Umbilical cord (tissue), 2 donors: ENCODE measurements around the gene SPATA31E1. TPM values are rescaled to one million over a fixed set of nuclear protein-coding genes. Genes with fewer than 3 reads are reported as not detected.

Experiments
- DNase-seq: peaks from one replicate; pipeline ENCODE4 v3.0.0-alpha.2; 2015; ENCODE audit warnings: low spot score
- total RNA-seq: library from RNA; depleted of rRNA; stranded (reverse); fragments of >200 nt; gene quantifications from one replicate; pipeline ENCODE4 v1.2.3, GENCODE V29; 2014; ENCODE audit warnings: low replicate concordance; ENCODE audit not compliant: insufficient read depth

SPATA31E1 gene
- total RNA-seq, 1 donor from 2014 or later: 2.9 TPM

- no peak for DNase-seq
These were observed 20.0 kb upstream of the SPATA31E1 start for GRCh38 chr9:87862536-87863268.

GRCh38 chr9:87863882-87864465 is 18.7 kb upstream of the SPATA31E1 start:
- no peak for DNase-seq

GRCh38 chr9:87864915-87865314 is 17.8 kb upstream of the SPATA31E1 start:
- DNase-seq: no peak

- no peak for DNase-seq
These were observed 17.1 kb upstream of the SPATA31E1 start for GRCh38 chr9:87865626-87866025.

GRCh38 chr9:87867391-87867790 is 15.3 kb upstream of the SPATA31E1 start:
- no peak for DNase-seq

GRCh38 chr9:87868175-87868574 is 14.5 kb upstream of the SPATA31E1 start:
- DNase-seq: no peak

GRCh38 chr9:87868635-87869034 is 14.0 kb upstream of the SPATA31E1 start:
- DNase-seq: no peak

- DNase-seq: no peak
These were observed 13.6 kb upstream of the SPATA31E1 start for GRCh38 chr9:87869082-87869481.

GRCh38 chr9:87871425-87872078 is 11.1 kb upstream of the SPATA31E1 start:
- DNase-seq: no peak

GRCh38 chr9:87872079-87872624 is 10.5 kb upstream of the SPATA31E1 start:
- DNase-seq: peak; percentile 88

- peak; percentile 73 for DNase-seq
These were observed 8.9 kb upstream of the SPATA31E1 start for GRCh38 chr9:87873607-87874303.

GRCh38 chr9:87874304-87874623 is 8.4 kb upstream of the SPATA31E1 start:
- peak; percentile 73 for DNase-seq

- DNase-seq: no peak
These were observed 7.6 kb upstream of the SPATA31E1 start for GRCh38 chr9:87875060-87875459.

GRCh38 chr9:87875831-87876545 is 6.7 kb upstream of the SPATA31E1 start:
- DNase-seq: no peak

- DNase-seq: no peak
These were observed 6.0 kb upstream of the SPATA31E1 start for GRCh38 chr9:87876708-87877107.

GRCh38 chr9:87878989-87879511 is 3.6 kb upstream of the SPATA31E1 start:
- no peak for DNase-seq

GRCh38 chr9:87880116-87880515 is 2.6 kb upstream of the SPATA31E1 start:
- DNase-seq: no peak

- DNase-seq: no peak
These were observed 2.0 kb upstream of the SPATA31E1 start for GRCh38 chr9:87880683-87881082.

- no peak for DNase-seq
These were observed 597 bp downstream of the SPATA31E1 start for GRCh38 chr9:87883274-87883673.

- DNase-seq: no peak
These were observed 1.3 kb downstream of the SPATA31E1 start for GRCh38 chr9:87883990-87884389.
